K562 (cell line): Measurements from ENCODE around the gene ITPRIP. TPM values are rescaled to one million over a fixed set of nuclear protein-coding genes. Genes with fewer than 3 reads are reported as not detected.

Source experiments
- ATAC-seq: fragments of 200-7000 bp; cut with Tn5 transposase; 3 replicates; pipeline ENCODE4 v1.9.1; 2020; ENCODE audit warnings: moderate library complexity
- BruUV-seq: library from RNA; stranded (reverse); fragments of 400-500 nt; replicated peaks from 2 replicates; lab custom pipeline; 2021; lab: Mats Ljungman, UMichigan
- CTCF ChIA-PET: fragments of 300-600 bp; formaldehyde crosslinking; extraction: SDS; loops from one replicate; lab custom pipeline; 2021; ENCODE audit warnings: low intra/inter-chr PET ratio; lab: Yijun Ruan, JAX
- POLR2A ChIA-PET: fragments of 300-600, 350-650 bp; sonication (Branson Sonifier 250); formaldehyde crosslinking; extraction: SDS; loops from one replicate; lab custom pipeline; 2021; ENCODE audit warnings: antibody characterized with exemption, inconsistent platforms; lab: Yijun Ruan, JAX
- DNase-seq, 4 experiments: peaks; one replicate each; pipeline versions ENCODE4 v3.0.0 to v3.0.0-alpha.2; 2011 to 2018; ENCODE audit warnings: low spot score in 3 of 4, mixed read lengths in 3 of 4; ENCODE audit errors: extremely low read depth in 1 of 4
- FAIRE-seq: peaks from 2 replicates; lab custom pipeline; 2011; peaks lifted over from hg19 to GRCh38; lab: Jason Lieb, UNC
- H2AFZ ChIP-seq: 2 replicates; pipeline ENCODE4 v1.6.0; 2011; ENCODE audit warnings: low read depth, low read length, control low read depth, inconsistent platforms
- H3K27ac ChIP-seq: fragments of 200-600 bp; 3 replicates; pipeline ENCODE4 v1.8.0; 2011; ENCODE audit warnings: low read depth, mild to moderate bottlenecking, control low read depth, inconsistent platforms, low read length, moderate library complexity, mixed read lengths; ENCODE audit errors: extremely low read depth
- H3K27me3 ChIP-seq, 2 experiments: fragments of 300-600 bp in 1 of 2; 2 replicates in 1 of 2; 3 replicates in 1 of 2; pipeline versions ENCODE4 v1.6.0 to v1.8.0; 2011; ENCODE audit warnings: inconsistent platforms in 2 of 2, low read length in 2 of 2, mild to moderate bottlenecking in 1 of 2, mixed read lengths in 1 of 2, moderate library complexity in 1 of 2; ENCODE audit not compliant: control insufficient read depth in 2 of 2, insufficient read depth in 2 of 2
- H3K36me3 ChIP-seq: fragments of 300-600 bp; 3 replicates; pipeline ENCODE4 v1.8.0; 2011; ENCODE audit warnings: mild to moderate bottlenecking, low read length, inconsistent platforms; ENCODE audit not compliant: control insufficient read depth, insufficient read depth
- H3K4me1 ChIP-seq, 2 experiments: fragments of 200-600 bp in 1 of 2; replicated peaks in 1 of 2; 2 replicates in 1 of 2; 3 replicates in 1 of 2; pipeline versions ENCODE4 v1.5.1 to v1.8.0; 2011; ENCODE audit warnings: inconsistent platforms in 2 of 2, low read length in 2 of 2, mild to moderate bottlenecking in 1 of 2, mixed read lengths in 1 of 2, moderate library complexity in 1 of 2; ENCODE audit not compliant: control insufficient read depth in 2 of 2, insufficient read depth in 2 of 2
- H3K4me2 ChIP-seq: 2 replicates; pipeline ENCODE4 v1.6.1; 2011; ENCODE audit warnings: low read length, control low read depth, inconsistent platforms, mixed read lengths; ENCODE audit not compliant: insufficient read depth
- H3K4me3 ChIP-seq: fragments of 200-600 bp; sonication (generic), shearing (Covaris generic); 2 replicates; pipeline ENCODE4 v1.5.1; 2016; ENCODE audit warnings: control low read depth, inconsistent platforms
- H3K79me2 ChIP-seq: fragments of 200-600 bp; 3 replicates; pipeline ENCODE4 v1.8.0; 2011; ENCODE audit warnings: low read length, inconsistent platforms; ENCODE audit not compliant: control insufficient read depth, insufficient read depth
- H3K9ac ChIP-seq, 2 experiments: 2 replicates each; pipeline versions ENCODE4 v1.6.0 to v1.6.1; 2011; ENCODE audit warnings: low read depth in 2 of 2, low read length in 2 of 2, control low read depth in 1 of 2, inconsistent platforms in 1 of 2, mild to moderate bottlenecking in 1 of 2, mixed read lengths in 1 of 2; ENCODE audit not compliant: insufficient read depth in 1 of 2
- H3K9me1 ChIP-seq: one replicate; pipeline ENCODE4 v1.6.0; 2011; ENCODE audit warnings: inconsistent platforms, mild to moderate bottlenecking, low read length, moderate library complexity; ENCODE audit not compliant: control insufficient read depth, insufficient read depth
- H3K9me3 ChIP-seq: replicated peaks from 2 replicates; pipeline ENCODE4 v1.5.1; 2011; ENCODE audit warnings: low read depth, low read length, inconsistent platforms; ENCODE audit not compliant: control insufficient read depth, insufficient read depth
- H4K20me1 ChIP-seq: replicated peaks from 2 replicates; pipeline ENCODE4 v1.6.1; 2011; ENCODE audit warnings: low read length, inconsistent platforms, mixed read lengths; ENCODE audit not compliant: control insufficient read depth, insufficient read depth
- BRD9 ChIP-seq: fragments of 450-650 bp; IDR thresholded peaks from 2 replicates; pipeline ENCODE4 v1.6.1; 2018; ENCODE audit warnings: low read depth; ENCODE audit not compliant: partially characterized antibody
- EP400 ChIP-seq: fragments of 450-650 bp; IDR thresholded peaks from 2 replicates; pipeline ENCODE4 v1.6.1; 2017; ENCODE audit warnings: antibody characterized with exemption, mild to moderate bottlenecking, moderate library complexity
- ETV6 ChIP-seq, 3 experiments: fragments of 150-350 bp in 1 of 3; sonication (generic) in 1 of 3; formaldehyde crosslinking in 1 of 3; IDR thresholded peaks; 2 replicates each; pipeline versions ENCODE4 v1.6.1 to v1.8.0; 2014 to 2022; ENCODE audit warnings: borderline replicate concordance in 2 of 3, low read depth in 2 of 3, antibody characterized with exemption in 1 of 3, low read length in 1 of 3, mild to moderate bottlenecking in 1 of 3, missing genetic modification reagents in 1 of 3
- FOXK1 ChIP-seq: sonication (generic); formaldehyde crosslinking; IDR thresholded peaks from 2 replicates; pipeline ENCODE4 v1.8.0; 2022; ENCODE audit warnings: missing genetic modification reagents, mild to moderate bottlenecking, borderline replicate concordance
- RBFOX2 ChIP-seq: fragments of 200-400 bp; formaldehyde crosslinking; IDR thresholded peaks from 2 replicates; pipeline ENCODE4 v1.6.1; 2017; ENCODE audit warnings: low read depth, mild to moderate bottlenecking, low read length, moderate library complexity
- RBM14 ChIP-seq: fragments of 200-400 bp; formaldehyde crosslinking; IDR thresholded peaks from 2 replicates; pipeline ENCODE4 v1.6.1; 2018; ENCODE audit warnings: low read depth, mild to moderate bottlenecking, low read length, moderate library complexity, borderline replicate concordance; ENCODE audit not compliant: insufficient read depth
- SMARCB1 ChIP-seq: IDR thresholded peaks from 2 replicates; pipeline ENCODE4 v1.6.1; 2011; ENCODE audit warnings: improper control_type of control experiment, low read depth; ENCODE audit not compliant: insufficient read length
- TAF9B ChIP-seq: fragments of 450-650 bp; IDR thresholded peaks from 2 replicates; pipeline ENCODE4 v1.6.1; 2018; ENCODE audit warnings: mild to moderate bottlenecking; ENCODE audit not compliant: partially characterized antibody
- TEAD4 ChIP-seq, 2 experiments: sonication (generic) in 1 of 2; formaldehyde crosslinking in 1 of 2; IDR thresholded peaks; 2 replicates each; pipeline versions ENCODE4 v1.6.1 to v1.8.0; 2012 to 2022; ENCODE audit warnings: borderline replicate concordance in 1 of 2, inconsistent platforms in 1 of 2, low read length in 1 of 2, mild to moderate bottlenecking in 1 of 2, missing genetic modification reagents in 1 of 2
- ZNF778 ChIP-seq: fragments of 450-650 bp; formaldehyde crosslinking; IDR thresholded peaks from 2 replicates; pipeline ENCODE4 v1.4.0; 2020; ENCODE audit warnings: mild to moderate bottlenecking, moderate library complexity
- WGBS: fragments of 100-300 bp; shearing (Covaris generic); methylation state at CpG from one replicate; pipeline ENCODE4 v1.1.6; 2016; ENCODE audit warnings: low coverage, mixed read lengths; ENCODE audit not compliant: insufficient coverage; ENCODE audit errors: missing lambda C conversion rate; 5-methylcytosine and 5-hydroxymethylcytosine counted together
- in situ Hi-C: fragments of 300-500 bp; cut with MboI; formaldehyde crosslinking; loops from 4 replicates; pipeline ENCODE4 v1.15.0; 2018; ENCODE audit warnings: inconsistent platforms, mixed read lengths
- intact Hi-C: fragments of 100-400 bp; cut with micrococcal nuclease; formaldehyde crosslinking; loops from 2 replicates; pipeline ENCODE4 v1.14.2; 2022
- polyA plus RNA-seq, 8 experiments: library from polyadenylated mRNA; depleted of rRNA in 4 of 8; stranded (reverse) in 5 of 8; unstranded in 3 of 8; fragments of >200 nt; fragmentation: Nextera tagmentation in 2 of 8; fragmentation: Illumina TruSeq in 1 of 8; extraction: Ambion mirVana in 2 of 8; extraction: Trizol in 1 of 8; gene quantifications; 2 replicates each; pipeline versions ENCODE4 v1.2.1 to v1.2.3, GENCODE V29; 2011 to 2014; ENCODE audit warnings: inconsistent platforms in 1 of 8, missing spikeins in 1 of 8
- total RNA-seq, 7 experiments: library from RNA; depleted of rRNA in 6 of 7; stranded (reverse); fragments of >200 nt in 6 of 7; fragmentation: Illumina TruSeq in 2 of 7; extraction: Trizol in 2 of 7; gene quantifications; 2 replicates each; pipeline versions ENCODE4 v1.2.1 to v1.2.3, GENCODE V29; 2011 to 2021; ENCODE audit warnings: low replicate concordance in 1 of 7
- TF ChIP-seq, protein P1 (sequence below): fragments of 200-800 bp; sonication (Bioruptor generic); IDR thresholded peaks from 2 replicates; pipeline ENCODE4 v1.6.1; 2017; ENCODE audit warnings: missing genetic modification characterization, missing compliant biosample characterization

Gene ITPRIP
- total and polyA plus RNA-seq, 9 of the 15 experiments (the other 6 are each of a cell fraction or from before 2014, with no cell fraction given): 4.4 to 28.5 (median 10.9) TPM

- no peak for DNase-seq
- Histone ChIP-seq H2AFZ (no peak overlapping the region), H3K4me2 (no peak overlapping the region), H3K27me3 (no peaks in the 10 kb centered on the region), H3K9ac (peak overlapping the region in 1 of 2 experiments; percentile 26; a peak in 1 of 4 replicates), H3K9me3 (no peaks in the 10 kb centered on the region), H3K9me1 (peaks cover 24% of the 10 kb centered on the region), H3K4me1 (peaks cover 29 to 37% of the 10 kb centered on the region in 2 experiments), H3K27ac (no peak overlapping the region), H3K36me3 (peaks cover 71% of the 10 kb centered on the region; the same call in 2 of the 3 replicates), H4K20me1 (peaks cover 81% of the 10 kb centered on the region), H3K4me3 (no peak overlapping the region), H3K79me2 (peaks cover 100% of the 10 kb centered on the region)
- ChIA-PET CTCF (no interaction called here), POLR2A (interaction anchor here (0.7 to 1.0 kb wide), 2 partner anchors 8 to 22 kb away, joined by 3 to 4 read pairs; no protein-coding TSS in a partner anchor)
- intact Hi-C loops: no loop called here
- ATAC-seq: no peak
- TF ChIP-seq RBFOX2 (peak; percentile 27; the same call in 1 of the 2 replicates), TEAD4 (IDR thresholded peaks at IDR 0.05; ENCODE audit: low read length) (no peak), TEAD4 (CRISPR knock-in tag; IDR thresholded peaks at IDR 0.05; ENCODE audit: borderline replicate concordance) (no peak)
- BruUV-seq: no TSS peak
- WGBS: 88% methylated on average over 10 of the region's 28 CpGs
- in situ Hi-C loops: no loop called here
- no peak for FAIRE-seq
Observed at GRCh38 chr10:104325436-104326435, 12.5 kb downstream of the ITPRIP start.

- peaks cover 100% of the 10 kb centered on the region for H3K79me2 ChIP-seq
- FAIRE-seq (no peak), ATAC-seq (no peak), DNase-seq (no peak)
- peaks cover 81% of the 10 kb centered on the region for H4K20me1 ChIP-seq
- CTCF ChIA-PET: no interaction called here
- no peaks in the 10 kb centered on the region for H3K9me3 ChIP-seq
- POLR2A ChIA-PET: no interaction called here
- H2AFZ ChIP-seq: no peak overlapping the region
- H3K27ac ChIP-seq: no peak overlapping the region
- in situ Hi-C loops (no loop called here), intact Hi-C loops (no loop called here)
- peaks cover 21 to 33% of the 10 kb centered on the region in 2 experiments for H3K4me1 ChIP-seq
- H3K4me3 ChIP-seq: no peak overlapping the region
- no peaks in the 10 kb centered on the region for H3K27me3 ChIP-seq
- peaks cover 24% of the 10 kb centered on the region for H3K9me1 ChIP-seq
- no peak overlapping the region for H3K4me2 ChIP-seq
- BruUV-seq: no TSS peak
- WGBS: 99% methylated on average over 9 of the region's 10 CpGs
- peaks cover 69% of the 10 kb centered on the region; the same call in 2 of the 3 replicates for H3K36me3 ChIP-seq
- no peak overlapping the region for H3K9ac ChIP-seq
- TF ChIP-seq FOXK1: no peak
- TF ChIP-seq, protein P1, sequence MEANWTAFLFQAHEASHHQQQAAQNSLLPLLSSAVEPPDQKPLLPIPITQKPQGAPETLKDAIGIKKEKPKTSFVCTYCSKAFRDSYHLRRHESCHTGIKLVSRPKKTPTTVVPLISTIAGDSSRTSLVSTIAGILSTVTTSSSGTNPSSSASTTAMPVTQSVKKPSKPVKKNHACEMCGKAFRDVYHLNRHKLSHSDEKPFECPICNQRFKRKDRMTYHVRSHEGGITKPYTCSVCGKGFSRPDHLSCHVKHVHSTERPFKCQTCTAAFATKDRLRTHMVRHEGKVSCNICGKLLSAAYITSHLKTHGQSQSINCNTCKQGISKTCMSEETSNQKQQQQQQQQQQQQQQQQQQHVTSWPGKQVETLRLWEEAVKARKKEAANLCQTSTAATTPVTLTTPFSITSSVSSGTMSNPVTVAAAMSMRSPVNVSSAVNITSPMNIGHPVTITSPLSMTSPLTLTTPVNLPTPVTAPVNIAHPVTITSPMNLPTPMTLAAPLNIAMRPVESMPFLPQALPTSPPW (CRISPR knock-in tag): no peak
- TF ChIP-seq BRD9: no peak
- no peak for TF ChIP-seq ETV6 (IDR thresholded peaks at IDR 0.05; ENCODE audit: borderline replicate concordance in 1 of 2, low read depth in 2 of 2, low read length in 1 of 2)
- no peak for TF ChIP-seq ETV6 (CRISPR knock-in tag; IDR thresholded peaks at IDR 0.05; ENCODE audit: borderline replicate concordance)
- no peak for TF ChIP-seq SMARCB1
- no peak for TF ChIP-seq EP400
- TF ChIP-seq RBM14: no peak
- no peak for TF ChIP-seq ZNF778 (CRISPR knock-in tag)
- TF ChIP-seq TAF9B: no peak
Observed at GRCh38 chr10:104324931-104325330, 13.3 kb downstream of the ITPRIP start.
